Pericardium fibroblast (primary cell): Measurements from ENCODE around the gene TSPAN6. TPM values are rescaled to one million over a fixed set of nuclear protein-coding genes. Genes with fewer than 3 reads are reported as not detected.

Source experiments
- total RNA-seq: library from RNA; depleted of rRNA; stranded (reverse); fragments of >200 nt; gene quantifications from 2 replicates; pipeline ENCODE4 v1.2.3, GENCODE V29; 2015

The TSPAN6 gene
- total RNA-seq = 25.4 and 27.8 TPM in 2 replicates

GRCh38 chrX:100636321-100636991 is at the start of gene TSPAN6:
TSPAN6 (minus strand) TSS chrX:100636806; CDS start chrX:100636694, 112 bp downstream.

GRCh38 chrX:100643956-100644860 is 7.6 kb upstream of the TSPAN6 start, which contains the start of gene SRPX2:
SRPX2 (plus strand) TSS chrX:100644199; CDS start chrX:100646323, 2,124 bp downstream.

GRCh38 chrX:100584611-100585010 is 52.0 kb downstream of the TSPAN6 start, which contains the start of gene TNMD:
TNMD (plus strand) TSS chrX:100584936; CDS start chrX:100585019, 83 bp downstream.

Other genes with a start within 250 kb of the TSPAN6 start
- under 0.01 and 0.09 TPM in 2 replicates for gene PCDH19, start 226.5 kb downstream of the TSPAN6 start, total RNA-seq
- gene TNMD, start 51.9 kb downstream of the TSPAN6 start, total RNA-seq = not detected in 2 replicates
- 69.2 and 161 TPM in 2 replicates for gene SRPX2, start 7.4 kb upstream of the TSPAN6 start, total RNA-seq
- gene SYTL4, start 95.3 kb upstream of the TSPAN6 start, total RNA-seq = 3.1 and 5.0 TPM in 2 replicates
- gene CSTF2, start 183.6 kb upstream of the TSPAN6 start, total RNA-seq = 8.5 and 9.0 TPM in 2 replicates
- 0.47 TPM in 1 of 2 replicates, not detected in the other for gene NOX1, start 237.6 kb upstream of the TSPAN6 start, total RNA-seq